HepG2 (cell line): ENCODE measurements around the gene CARD19. TPM values are rescaled to one million over a fixed set of nuclear protein-coding genes. Genes with fewer than 3 reads are reported as not detected.

Source experiments
- HOXA3 ChIP-seq: sonication (generic); formaldehyde crosslinking; IDR thresholded peaks from 2 replicates; pipeline ENCODE4 v1.5.0; 2020; ENCODE audit warnings: missing genetic modification reagents
- KAT8 ChIP-seq: IDR thresholded peaks from 2 replicates; pipeline ENCODE4 v1.6.1; 2016; ENCODE audit warnings: missing genetic modification reagents, missing compliant biosample characterization
- KDM2A ChIP-seq: sonication (generic); formaldehyde crosslinking; IDR thresholded peaks from 2 replicates; pipeline ENCODE4 v1.4.0; 2020; ENCODE audit warnings: low read depth, missing genetic modification reagents, borderline replicate concordance
- POLR2G ChIP-seq: fragments of 200-400 bp; formaldehyde crosslinking; IDR thresholded peaks from 2 replicates; pipeline ENCODE4 v1.6.1; 2018; ENCODE audit warnings: mild to moderate bottlenecking, low read depth, low read length, moderate library complexity
- RARA ChIP-seq: IDR thresholded peaks from 2 replicates; pipeline ENCODE4 v1.6.1; 2016; ENCODE audit warnings: missing genetic modification reagents, missing compliant biosample characterization
- STAG1 ChIP-seq: sonication (generic); formaldehyde crosslinking; IDR thresholded peaks from 2 replicates; pipeline ENCODE4 v1.4.0; 2020; ENCODE audit warnings: missing genetic modification reagents
- ZBTB40 ChIP-seq, 2 experiments: fragments of 450-650 bp in 1 of 2; sonication (generic) in 1 of 2; formaldehyde crosslinking in 1 of 2; IDR thresholded peaks; 2 replicates each; pipeline versions ENCODE4 v1.6.1 to v1.8.0; 2016 to 2022; ENCODE audit warnings: antibody characterized with exemption in 1 of 2, mild to moderate bottlenecking in 1 of 2, missing genetic modification reagents in 1 of 2
- ZNF263 ChIP-seq: sonication (generic); formaldehyde crosslinking; IDR thresholded peaks from 2 replicates; pipeline ENCODE4 v1.4.0; 2020; ENCODE audit warnings: missing genetic modification reagents
- ZNF333 ChIP-seq: sonication (generic); formaldehyde crosslinking; IDR thresholded peaks from 2 replicates; pipeline ENCODE4 v1.4.0; 2020; ENCODE audit warnings: mild to moderate bottlenecking, missing genetic modification reagents, borderline replicate concordance
- ZNF496 ChIP-seq: sonication (generic); formaldehyde crosslinking; IDR thresholded peaks from 2 replicates; pipeline ENCODE4 v1.8.1; 2023; ENCODE audit warnings: mild to moderate bottlenecking, moderate library complexity, missing genetic modification reagents; ENCODE audit not compliant: insufficient replicate concordance
- ZNF501 ChIP-seq: sonication (generic); formaldehyde crosslinking; IDR thresholded peaks from 2 replicates; pipeline ENCODE4 v1.5.1; 2020; ENCODE audit warnings: mild to moderate bottlenecking, moderate library complexity, missing genetic modification reagents
- polyA plus RNA-seq, 8 experiments: library from polyadenylated mRNA; depleted of rRNA in 3 of 8; stranded (reverse) in 7 of 8; unstranded in 1 of 8; fragments of >200 nt; fragmentation: Illumina TruSeq in 4 of 8; extraction: Trizol in 4 of 8; gene quantifications; 2 replicates each; pipeline versions ENCODE4 v1.2.1 to v1.2.3, GENCODE V29; 2011 to 2016; ENCODE audit warnings: low read depth in 4 of 8, missing spikeins in 1 of 8, mixed read lengths in 1 of 8; ENCODE audit not compliant: insufficient read depth in 1 of 8
- total RNA-seq, 5 experiments: library from RNA; depleted of rRNA; stranded (reverse); fragments of >200 nt; fragmentation: Illumina TruSeq; extraction: Trizol; gene quantifications; 2 replicates each; pipeline ENCODE4 v1.2.3, GENCODE V29; 2016; ENCODE audit warnings: low read depth in 1 of 5
- TF ChIP-seq, protein P1 (sequence below): sonication (generic); formaldehyde crosslinking; IDR thresholded peaks from 2 replicates; pipeline ENCODE4 v1.4.0; 2020; ENCODE audit warnings: mild to moderate bottlenecking, missing genetic modification reagents
- TF ChIP-seq, protein P2 (sequence below), 2 experiments: IDR thresholded peaks; 2 replicates each; pipeline ENCODE4 v1.6.1; 2011 to 2012; ENCODE audit warnings: low read length in 2 of 2, borderline replicate concordance in 1 of 2, low read depth in 1 of 2, mild to moderate bottlenecking in 1 of 2, moderate library complexity in 1 of 2

Gene CARD19
- total and polyA plus RNA-seq, 2 of the 13 experiments (the other 11 are each of a cell fraction or from before 2014, with no cell fraction given): 18.4 to 47.2 TPM

- TF ChIP-seq RARA (CRISPR knock-in tag) (peak; percentile 90), ZNF501 (peak; percentile 76), KAT8 (CRISPR knock-in tag) (peak; percentile 58; the same call in 1 of the 2 replicates), HOXA3 (peak; percentile 70; the same call in 1 of the 2 replicates), POLR2G (peak; percentile 55; the same call in 1 of the 2 replicates), ZNF333 (no peak), STAG1 (no peak), ZBTB40 (IDR thresholded peaks at IDR 0.05) (no peak), ZBTB40 (CRISPR knock-in tag; IDR thresholded peaks at IDR 0.05) (peak; percentile 61), ZNF496 (CRISPR knock-in tag) (no peak), ZNF263 (peak; percentile 32; the same call in 1 of the 2 replicates), KDM2A (CRISPR knock-in tag) (peak; percentile 45; the same call in 1 of the 2 replicates)
- TF ChIP-seq, protein P1, sequence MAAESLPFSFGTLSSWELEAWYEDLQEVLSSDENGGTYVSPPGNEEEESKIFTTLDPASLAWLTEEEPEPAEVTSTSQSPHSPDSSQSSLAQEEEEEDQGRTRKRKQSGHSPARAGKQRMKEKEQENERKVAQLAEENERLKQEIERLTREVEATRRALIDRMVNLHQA (CRISPR knock-in tag): no peak
- TF ChIP-seq, protein P2, sequence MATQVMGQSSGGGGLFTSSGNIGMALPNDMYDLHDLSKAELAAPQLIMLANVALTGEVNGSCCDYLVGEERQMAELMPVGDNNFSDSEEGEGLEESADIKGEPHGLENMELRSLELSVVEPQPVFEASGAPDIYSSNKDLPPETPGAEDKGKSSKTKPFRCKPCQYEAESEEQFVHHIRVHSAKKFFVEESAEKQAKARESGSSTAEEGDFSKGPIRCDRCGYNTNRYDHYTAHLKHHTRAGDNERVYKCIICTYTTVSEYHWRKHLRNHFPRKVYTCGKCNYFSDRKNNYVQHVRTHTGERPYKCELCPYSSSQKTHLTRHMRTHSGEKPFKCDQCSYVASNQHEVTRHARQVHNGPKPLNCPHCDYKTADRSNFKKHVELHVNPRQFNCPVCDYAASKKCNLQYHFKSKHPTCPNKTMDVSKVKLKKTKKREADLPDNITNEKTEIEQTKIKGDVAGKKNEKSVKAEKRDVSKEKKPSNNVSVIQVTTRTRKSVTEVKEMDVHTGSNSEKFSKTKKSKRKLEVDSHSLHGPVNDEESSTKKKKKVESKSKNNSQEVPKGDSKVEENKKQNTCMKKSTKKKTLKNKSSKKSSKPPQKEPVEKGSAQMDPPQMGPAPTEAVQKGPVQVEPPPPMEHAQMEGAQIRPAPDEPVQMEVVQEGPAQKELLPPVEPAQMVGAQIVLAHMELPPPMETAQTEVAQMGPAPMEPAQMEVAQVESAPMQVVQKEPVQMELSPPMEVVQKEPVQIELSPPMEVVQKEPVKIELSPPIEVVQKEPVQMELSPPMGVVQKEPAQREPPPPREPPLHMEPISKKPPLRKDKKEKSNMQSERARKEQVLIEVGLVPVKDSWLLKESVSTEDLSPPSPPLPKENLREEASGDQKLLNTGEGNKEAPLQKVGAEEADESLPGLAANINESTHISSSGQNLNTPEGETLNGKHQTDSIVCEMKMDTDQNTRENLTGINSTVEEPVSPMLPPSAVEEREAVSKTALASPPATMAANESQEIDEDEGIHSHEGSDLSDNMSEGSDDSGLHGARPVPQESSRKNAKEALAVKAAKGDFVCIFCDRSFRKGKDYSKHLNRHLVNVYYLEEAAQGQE (IDR thresholded peaks at IDR 0.05; ENCODE audit: borderline replicate concordance in 1 of 2, low read depth in 1 of 2, low read length in 2 of 2): no peak
Observed at GRCh38 chr9:93116072-93116961, 20.3 kb downstream of the CARD19 start (continued).
